IPS-18c (cell line): ENCODE results near the gene CKS1B.

Experiments
- H3K4me3 ChIP-seq: 2 replicates; pipeline ENCODE4 v1.7.0; 2013; ENCODE audit warnings: low read depth, mild to moderate bottlenecking, low read length, moderate library complexity; ENCODE audit not compliant: insufficient read depth
- H3K9me3 ChIP-seq: one replicate; pipeline ENCODE4 v1.6.1; 2013; ENCODE audit warnings: mild to moderate bottlenecking, low read length, moderate library complexity; ENCODE audit not compliant: control insufficient read depth, insufficient read depth

The CKS1B gene

GRCh38 chr1:154944401-154945159, 29.9 kb upstream of the CKS1B start:
- no peak overlapping the region for H3K4me3 ChIP-seq
- H3K9me3 ChIP-seq, result no peaks in the 10 kb centered on the region

- no peak overlapping the region for H3K4me3 ChIP-seq
- no peaks in the 10 kb centered on the region for H3K9me3 ChIP-seq
Measured at GRCh38 chr1:154945160-154945961, 29.1 kb upstream of the CKS1B start.

DNA sequence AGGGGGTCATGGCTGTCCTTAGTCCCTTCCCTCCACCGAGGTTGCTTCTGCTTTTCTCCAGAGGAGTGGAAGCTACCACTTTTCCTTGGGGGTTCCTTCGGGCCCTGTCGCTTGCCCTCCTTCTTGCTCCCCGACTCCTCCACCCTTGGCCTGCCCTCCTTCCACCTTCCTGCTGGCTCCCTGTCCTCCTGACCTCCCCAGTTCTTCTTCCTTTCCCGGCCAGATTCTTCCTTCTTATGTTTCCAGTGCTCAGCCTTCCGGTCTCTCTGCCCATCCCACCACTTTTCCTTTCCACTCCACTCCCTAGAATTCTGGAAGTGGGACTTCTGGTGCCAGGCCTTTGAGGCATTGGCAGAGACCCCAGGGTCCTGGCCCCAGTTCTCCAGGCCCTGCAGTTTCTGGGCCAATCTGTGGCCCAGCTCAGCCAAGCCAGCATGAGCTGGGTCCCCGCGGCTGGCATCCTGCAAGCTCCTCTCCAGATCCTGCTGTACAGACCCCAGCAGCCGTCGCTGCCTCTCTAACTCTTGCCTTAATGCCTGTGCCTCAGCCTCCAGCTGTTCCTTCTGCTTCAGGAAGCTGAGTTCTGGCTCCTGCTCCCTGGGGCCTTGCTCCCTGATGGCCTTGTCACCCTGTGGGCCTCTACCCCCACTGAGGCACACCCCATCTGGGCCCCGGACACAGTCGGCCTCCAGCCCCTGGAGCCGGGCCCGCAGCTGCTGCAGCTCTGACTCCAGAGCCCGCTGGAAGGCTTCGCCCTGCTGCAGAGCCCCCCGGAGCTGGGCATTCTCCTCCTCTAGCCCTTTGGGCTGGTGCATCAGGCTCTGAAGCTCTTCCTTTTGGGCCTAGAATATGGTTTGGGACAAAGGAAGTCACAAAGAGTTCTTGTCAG, 28.3 kb upstream of the CKS1B start:
- Histone ChIP-seq H3K4me3 (no peak overlapping the region), H3K9me3 (no peaks in the 10 kb centered on the region)

GRCh38 chr1:154948079-154948478, 26.4 kb upstream of the CKS1B start:
- H3K4me3 ChIP-seq, result no peak overlapping the region
- no peaks in the 10 kb centered on the region for H3K9me3 ChIP-seq

DNA sequence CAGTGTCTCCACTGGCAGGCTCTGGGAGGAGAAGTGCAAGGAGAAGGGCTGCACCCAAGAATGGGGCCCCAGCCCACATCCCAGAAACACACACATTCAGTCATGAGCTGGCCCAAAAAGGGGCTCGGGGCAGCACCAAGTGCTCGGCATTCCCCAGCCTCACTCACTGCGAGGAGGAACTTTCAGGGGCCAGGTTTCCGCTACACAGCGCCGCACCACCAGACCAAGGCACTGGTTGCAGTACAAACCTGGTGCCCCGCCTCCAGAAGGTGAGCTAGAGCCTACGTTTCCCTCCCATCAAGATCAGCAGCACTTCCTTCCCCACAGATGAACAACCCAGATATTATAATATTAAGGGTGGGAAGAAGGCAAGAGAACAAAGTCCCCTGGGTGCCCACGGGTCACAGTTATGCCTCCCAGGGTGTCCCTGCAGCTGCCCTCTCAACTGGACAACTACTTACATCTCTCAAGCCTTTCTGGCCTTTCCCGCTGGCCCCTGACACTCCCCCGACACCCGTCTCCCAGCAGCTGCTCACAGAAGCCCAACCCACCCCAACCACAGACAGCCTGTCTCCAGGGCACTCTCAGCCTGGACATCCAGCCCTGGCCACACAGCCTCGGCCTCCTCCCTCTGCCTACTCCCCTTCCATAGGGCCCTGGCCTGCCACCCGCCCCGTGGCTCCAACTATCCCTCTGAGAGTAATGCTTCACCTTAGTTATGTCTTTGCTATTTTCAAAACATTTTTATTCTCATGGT, 22.4 kb upstream of the CKS1B start:
- H3K4me3 ChIP-seq, result no peak overlapping the region
- no peaks in the 10 kb centered on the region for H3K9me3 ChIP-seq

DNA sequence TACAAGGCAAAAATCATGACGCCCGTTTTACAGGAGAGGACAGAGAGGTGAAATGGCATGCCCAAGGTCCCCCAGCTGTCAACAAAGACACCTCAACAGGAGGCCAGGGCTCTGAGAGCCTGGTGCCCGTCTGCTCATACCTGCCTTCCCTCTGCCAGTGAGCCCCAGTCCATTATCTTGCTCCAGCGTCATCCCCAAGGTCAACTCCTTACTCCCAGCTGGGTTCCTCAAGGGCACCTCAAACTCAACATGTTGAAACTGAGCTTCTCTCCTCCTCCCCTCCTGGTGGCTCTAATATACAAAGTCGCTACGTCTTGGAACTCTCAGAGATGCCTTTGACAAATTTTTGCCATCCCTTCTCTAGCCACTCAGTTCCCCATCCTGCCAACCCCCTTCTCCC, 21.8 kb upstream of the CKS1B start:
- no peak overlapping the region for H3K4me3 ChIP-seq

GRCh38 chr1:154953611-154954038, 20.9 kb upstream of the CKS1B start:
- Histone ChIP-seq H3K4me3 (no peak overlapping the region), H3K9me3 (no peaks in the 10 kb centered on the region)

More for the DNA sequence above, 21.8 kb upstream of the CKS1B start:
- no peaks in the 10 kb centered on the region for H3K9me3 ChIP-seq

DNA sequence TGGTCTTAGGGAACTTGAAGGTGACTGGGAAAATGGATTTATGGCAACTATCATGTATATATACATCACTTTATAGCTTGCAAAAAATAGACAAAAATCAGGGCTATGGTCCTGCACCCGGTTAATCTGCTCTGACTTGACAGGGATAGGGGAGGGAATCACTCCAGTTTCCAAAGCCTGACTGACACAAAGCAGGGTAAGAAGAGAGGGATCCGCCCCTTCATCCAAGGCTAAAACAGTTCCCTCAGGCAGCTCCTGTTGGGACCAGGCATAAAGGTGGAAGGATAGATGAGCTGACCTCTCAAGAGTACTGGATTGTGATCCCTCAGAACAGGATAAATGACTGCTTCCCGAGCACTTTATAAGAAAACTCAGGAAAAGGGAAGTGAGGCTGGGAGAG, 19.9 kb upstream of the CKS1B start:
- Histone ChIP-seq H3K4me3 (no peak overlapping the region), H3K9me3 (no peaks in the 10 kb centered on the region)

DNA sequence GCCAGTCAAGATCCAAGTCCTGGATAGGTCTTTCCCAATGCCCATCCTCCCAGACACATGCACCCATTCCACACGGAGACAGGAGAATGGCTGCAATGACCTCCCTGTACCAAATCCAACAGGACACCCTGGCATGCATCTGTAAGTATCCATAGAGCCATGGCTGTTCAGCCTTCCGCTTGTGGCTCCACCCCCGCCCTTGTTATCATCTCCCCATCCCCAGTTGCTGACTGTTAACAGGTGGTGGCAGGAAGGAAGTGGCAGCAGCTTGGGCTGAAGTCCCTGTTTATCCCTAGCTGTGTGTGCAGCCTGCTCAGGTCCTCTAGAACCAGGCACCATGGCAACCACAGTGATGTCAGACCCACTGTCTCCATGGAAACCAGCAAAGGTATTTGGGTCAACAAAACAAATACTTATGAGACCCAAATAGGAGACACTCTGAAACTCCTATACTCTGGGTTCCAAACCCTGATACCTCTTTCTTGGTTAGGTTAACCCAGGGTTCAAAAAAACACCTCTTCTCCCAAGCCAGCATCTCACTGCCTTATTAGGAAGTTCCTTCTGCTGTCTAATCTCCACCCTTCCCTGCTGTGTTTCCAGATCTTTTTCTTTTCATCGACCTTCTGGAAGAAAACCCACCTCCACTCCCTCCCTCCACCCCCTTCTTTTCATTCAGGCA, 19.3 kb upstream of the CKS1B start:
- Histone ChIP-seq H3K9me3 (no peaks in the 10 kb centered on the region), H3K4me3 (peak overlapping the region; percentile 59)

GRCh38 chr1:154955718-154956543, 18.6 kb upstream of the CKS1B start, which contains the start of gene PBXIP1:
PBXIP1 (minus strand) TSS chr1:154956099; CDS start chr1:154953721, 2,378 bp downstream.
- Histone ChIP-seq H3K4me3 (peak within 1 kb of the TSS; percentile 59), H3K9me3 (no peaks in the 10 kb centered on the region)

DNA sequence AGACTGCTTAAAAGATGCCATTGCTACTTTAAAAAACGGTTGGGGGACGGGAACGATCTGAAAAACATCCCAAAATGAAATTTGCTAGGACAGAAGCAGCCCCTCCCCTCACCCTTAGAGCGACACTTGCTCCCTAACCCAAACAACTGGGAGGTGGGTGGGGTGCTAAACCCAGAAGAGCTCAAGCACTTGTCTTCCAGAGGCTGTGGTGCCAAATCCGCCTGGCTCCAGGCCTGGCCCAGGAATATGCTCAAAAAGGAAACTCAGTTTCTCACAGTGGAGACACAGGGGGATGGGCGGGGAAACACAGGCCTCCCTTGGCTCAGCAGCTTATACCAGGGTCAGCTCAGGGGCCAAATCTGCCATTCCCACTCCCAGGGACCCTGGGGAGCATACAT, 17.9 kb upstream of the CKS1B start:
- Histone ChIP-seq H3K4me3 (peak overlapping the region; percentile 59; the same call in 1 of the 2 replicates), H3K9me3 (no peaks in the 10 kb centered on the region)

- peak overlapping the region; percentile 59 for H3K4me3 ChIP-seq
- no peaks in the 10 kb centered on the region for H3K9me3 ChIP-seq
Measured at GRCh38 chr1:154957091-154957657, 17.3 kb upstream of the CKS1B start.

GRCh38 chr1:154958036-154958435, 16.4 kb upstream of the CKS1B start:
- H3K9me3 ChIP-seq, result no peaks in the 10 kb centered on the region
- no peak overlapping the region; the same call in 1 of the 2 replicates for H3K4me3 ChIP-seq

- Histone ChIP-seq H3K4me3 (no peak overlapping the region), H3K9me3 (no peaks in the 10 kb centered on the region)
Measured at GRCh38 chr1:154958681-154959425, 15.6 kb upstream of the CKS1B start.

GRCh38 chr1:154959426-154959780, 15.1 kb upstream of the CKS1B start:
- Histone ChIP-seq H3K9me3 (no peaks in the 10 kb centered on the region), H3K4me3 (no peak overlapping the region)
